ENCODE measurements around the gene OPALIN.

DNA sequence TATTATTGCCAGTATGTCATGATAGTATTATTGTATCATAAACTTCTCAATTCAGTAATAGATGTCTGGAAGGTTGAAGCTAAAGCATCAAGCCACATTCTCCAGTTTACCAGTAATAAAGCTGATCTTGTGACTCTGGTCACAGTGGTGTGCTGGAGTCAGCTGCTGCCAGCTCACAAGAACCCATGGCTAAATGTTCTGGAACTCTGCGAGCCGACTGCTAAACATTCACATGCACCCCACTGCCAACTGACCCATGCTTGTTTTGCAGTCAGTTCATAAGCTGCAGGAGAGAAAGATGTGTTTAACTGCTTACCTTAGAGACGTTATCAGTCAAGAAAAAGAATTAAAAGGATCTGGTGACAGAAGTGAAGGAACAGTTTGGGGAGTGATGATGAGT is 60.4 kb downstream of the OPALIN start:
- TF ChIP-seq, protein P1, sequence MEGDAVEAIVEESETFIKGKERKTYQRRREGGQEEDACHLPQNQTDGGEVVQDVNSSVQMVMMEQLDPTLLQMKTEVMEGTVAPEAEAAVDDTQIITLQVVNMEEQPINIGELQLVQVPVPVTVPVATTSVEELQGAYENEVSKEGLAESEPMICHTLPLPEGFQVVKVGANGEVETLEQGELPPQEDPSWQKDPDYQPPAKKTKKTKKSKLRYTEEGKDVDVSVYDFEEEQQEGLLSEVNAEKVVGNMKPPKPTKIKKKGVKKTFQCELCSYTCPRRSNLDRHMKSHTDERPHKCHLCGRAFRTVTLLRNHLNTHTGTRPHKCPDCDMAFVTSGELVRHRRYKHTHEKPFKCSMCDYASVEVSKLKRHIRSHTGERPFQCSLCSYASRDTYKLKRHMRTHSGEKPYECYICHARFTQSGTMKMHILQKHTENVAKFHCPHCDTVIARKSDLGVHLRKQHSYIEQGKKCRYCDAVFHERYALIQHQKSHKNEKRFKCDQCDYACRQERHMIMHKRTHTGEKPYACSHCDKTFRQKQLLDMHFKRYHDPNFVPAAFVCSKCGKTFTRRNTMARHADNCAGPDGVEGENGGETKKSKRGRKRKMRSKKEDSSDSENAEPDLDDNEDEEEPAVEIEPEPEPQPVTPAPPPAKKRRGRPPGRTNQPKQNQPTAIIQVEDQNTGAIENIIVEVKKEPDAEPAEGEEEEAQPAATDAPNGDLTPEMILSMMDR (IDR thresholded peaks at IDR 0.05) = no peak
- no peak for TF ChIP-seq POLR2A (IDR thresholded peaks at IDR 0.05)
